Lower leg skin (tissue), 4 donors: ENCODE results near the gene SPSB4. TPM values are rescaled to one million over a fixed set of nuclear protein-coding genes. Genes with fewer than 3 reads are reported as not detected.

Experiments
- DNase-seq, 2 donors: peaks; one replicate each; pipeline ENCODE4 v3.0.0-alpha.2; 2019; ENCODE audit warnings: low spot score in 2 of 2
- H3K4me3 ChIP-seq: fragments of 200-600 bp; sonication (generic); 2 replicates; pipeline ENCODE4 v1.5.1; 2017; ENCODE audit warnings: mild to moderate bottlenecking, low read depth; ENCODE audit not compliant: poor library complexity, severe bottlenecking
- CTCF ChIP-seq, 3 donors: fragments of 450-650 bp; IDR thresholded peaks; one replicate each; pipeline ENCODE4 v1.5.1; 2016; ENCODE audit warnings: antibody characterized with exemption in 3 of 3, mild to moderate bottlenecking in 3 of 3, moderate library complexity in 2 of 3
- POLR2A ChIP-seq, 2 donors: fragments of 450-650 bp; IDR thresholded peaks; one replicate each; pipeline ENCODE4 v1.6.1; 2016 to 2017; ENCODE audit warnings: antibody characterized with exemption in 2 of 2, mild to moderate bottlenecking in 1 of 2, moderate library complexity in 1 of 2
- WGBS, 2 donors: methylation state at CpG; one replicate each; pipeline ENCODE4 v1.1.5; 2018; 5-methylcytosine and 5-hydroxymethylcytosine counted together
- intact Hi-C: fragments of 100-400 bp; cut with DNase I; formaldehyde crosslinking; loops from one replicate; pipeline ENCODE4 v1.15.0; 2023; ENCODE audit warnings: low total_unique reads
- total RNA-seq, 4 donors: library from RNA; depleted of rRNA; stranded (reverse); fragments of >200 nt; gene quantifications; one replicate each; pipeline ENCODE4 v1.1.0, GENCODE V29; 2016

SPSB4 gene
- total RNA-seq, 4 donors from 2014 or later = 0.10 TPM; not detected in 3

GRCh38 chr3:141076036-141076773 is 25.1 kb downstream of the SPSB4 start:
- TF ChIP-seq CTCF (IDR thresholded peaks at IDR 0.05) (no peak), POLR2A (IDR thresholded peaks at IDR 0.05) (no peak)
- DNase-seq = no peak
- intact Hi-C loops = no loop called here
- H3K4me3 ChIP-seq = no peak overlapping the region
- 69 to 73% methylated on average over 11 to 12 of the region's 12 CpGs for WGBS, 2 donors

- 7 to 13% methylated on average over 23 of the region's 23 CpGs for WGBS, 2 donors
- TF ChIP-seq POLR2A (IDR thresholded peaks at IDR 0.05) (no peak), CTCF (IDR thresholded peaks at IDR 0.05) (no peak)
- intact Hi-C loops = no loop called here
- H3K4me3 ChIP-seq = no peak overlapping the region
- peak in 1 of 2 donors; percentile 51 for DNase-seq
These were observed 25.8 kb downstream of the SPSB4 start for GRCh38 chr3:141076797-141077571.

- 81 to 83% methylated on average over 6 of the region's 6 CpGs for WGBS, 2 donors
- no peak for TF ChIP-seq POLR2A (IDR thresholded peaks at IDR 0.05)
- intact Hi-C loops = no loop called here
- DNase-seq = no peak
- no peak overlapping the region for H3K4me3 ChIP-seq
These were observed 26.5 kb downstream of the SPSB4 start for GRCh38 chr3:141077631-141078030.

- DNase-seq = no peak
- intact Hi-C loops = no loop called here
- 80 to 88% methylated on average over 3 of the region's 3 CpGs for WGBS, 2 donors
- TF ChIP-seq POLR2A (IDR thresholded peaks at IDR 0.05) (no peak), CTCF (IDR thresholded peaks at IDR 0.05) (no peak)
- H3K4me3 ChIP-seq = no peak overlapping the region
These were observed 27.1 kb downstream of the SPSB4 start for GRCh38 chr3:141078200-141078599.

GRCh38 chr3:141080431-141080830 is 29.3 kb downstream of the SPSB4 start:
- 82 to 89% methylated on average over 3 of the region's 3 CpGs for WGBS, 2 donors
- no peak for DNase-seq
- no peak for TF ChIP-seq POLR2A (IDR thresholded peaks at IDR 0.05)
- no peak for TF ChIP-seq CTCF (IDR thresholded peaks at IDR 0.05)
- intact Hi-C loops = no loop called here
- no peak overlapping the region for H3K4me3 ChIP-seq

- WGBS, 2 donors = 84 to 88% methylated on average over 10 of the region's 10 CpGs
- intact Hi-C loops = no loop called here
- DNase-seq = no peak
- TF ChIP-seq POLR2A (IDR thresholded peaks at IDR 0.05) (no peak), CTCF (IDR thresholded peaks at IDR 0.05) (no peak)
- no peak overlapping the region for H3K4me3 ChIP-seq
These were observed 30.1 kb downstream of the SPSB4 start for GRCh38 chr3:141081141-141081795.
